ENCODE results near the gene NUDT4.
"Not testable (repeated sequence)": the region's sequence is repeated elsewhere in the genome, so short reads cannot be mapped to it uniquely, and the experiment has no call there.

The NUDT4 gene

GRCh38 chr12:93409343-93410187 lies 31.8 kb downstream of the NUDT4 start:
- not testable (repeated sequence) for H3K4me3 ChIP-seq (ENCODE audit: low read length in 2 of 2); H3K9ac ChIP-seq (ENCODE audit: low read depth in 1 of 2, low read length in 2 of 2); H3K27me3 ChIP-seq (ENCODE audit: control insufficient read depth in 2 of 2, insufficient read depth in 2 of 2, low read length in 2 of 2); H3K27ac ChIP-seq (ENCODE audit: low read depth in 2 of 2, low read length in 2 of 2); H3K9me3 ChIP-seq (ENCODE audit: control insufficient read depth in 2 of 2, low read length in 2 of 2); H3K4me1 ChIP-seq (ENCODE audit: control insufficient read depth in 2 of 2, insufficient read depth in 2 of 2, low read length in 2 of 2)
- H3K36me3 ChIP-seq (ENCODE audit: control insufficient read depth in 2 of 2, insufficient read depth in 2 of 2, low read length in 2 of 2), result peaks cover 3 to 16% of the 10 kb centered on the region in 2 donors

GRCh38 chr12:93411060-93411459 lies 33.3 kb downstream of the NUDT4 start:
- H3K4me3 ChIP-seq (ENCODE audit: low read length in 2 of 2); H3K9ac ChIP-seq (ENCODE audit: low read depth in 1 of 2, low read length in 2 of 2); H3K27ac ChIP-seq (ENCODE audit: low read depth in 2 of 2, low read length in 2 of 2); H3K27me3 ChIP-seq (ENCODE audit: control insufficient read depth in 2 of 2, insufficient read depth in 2 of 2, low read length in 2 of 2); H3K9me3 ChIP-seq (ENCODE audit: control insufficient read depth in 2 of 2, low read length in 2 of 2); H3K4me1 ChIP-seq (ENCODE audit: control insufficient read depth in 2 of 2, insufficient read depth in 2 of 2, low read length in 2 of 2): not testable (repeated sequence)
- H3K36me3 ChIP-seq (ENCODE audit: control insufficient read depth in 2 of 2, insufficient read depth in 2 of 2, low read length in 2 of 2), result peaks cover 3 to 13% of the 10 kb centered on the region in 2 donors

- H3K9me3 ChIP-seq (ENCODE audit: control insufficient read depth in 2 of 2, low read length in 2 of 2); H3K4me1 ChIP-seq (ENCODE audit: control insufficient read depth in 2 of 2, insufficient read depth in 2 of 2, low read length in 2 of 2); H3K27ac ChIP-seq (ENCODE audit: low read depth in 2 of 2, low read length in 2 of 2); H3K9ac ChIP-seq (ENCODE audit: low read depth in 1 of 2, low read length in 2 of 2); H3K4me3 ChIP-seq (ENCODE audit: low read length in 2 of 2); H3K27me3 ChIP-seq (ENCODE audit: control insufficient read depth in 2 of 2, insufficient read depth in 2 of 2, low read length in 2 of 2): not testable (repeated sequence)
- peaks cover 3 to 12% of the 10 kb centered on the region in 2 donors for H3K36me3 ChIP-seq (ENCODE audit: control insufficient read depth in 2 of 2, insufficient read depth in 2 of 2, low read length in 2 of 2)
These were observed 34.7 kb downstream of the NUDT4 start for GRCh38 chr12:93412396-93412795.

GRCh38 chr12:93413064-93413463 lies 35.3 kb downstream of the NUDT4 start:
- H3K4me1 ChIP-seq (ENCODE audit: control insufficient read depth in 2 of 2, insufficient read depth in 2 of 2, low read length in 2 of 2), result peaks cover 0 to 2% of the 10 kb centered on the region in 2 donors
- no peaks in the 10 kb centered on the region for H3K27me3 ChIP-seq (ENCODE audit: control insufficient read depth in 2 of 2, insufficient read depth in 2 of 2, low read length in 2 of 2)
- no peak overlapping the region for H3K27ac ChIP-seq (ENCODE audit: low read depth in 2 of 2, low read length in 2 of 2)
- H3K9me3 ChIP-seq (ENCODE audit: control insufficient read depth in 2 of 2, low read length in 2 of 2), result no peaks in the 10 kb centered on the region
- H3K36me3 ChIP-seq (ENCODE audit: control insufficient read depth in 2 of 2, insufficient read depth in 2 of 2, low read length in 2 of 2), result peaks cover 3 to 9% of the 10 kb centered on the region in 2 donors
- no peak overlapping the region for H3K9ac ChIP-seq (ENCODE audit: low read depth in 1 of 2, low read length in 2 of 2)
- no peak overlapping the region for H3K4me3 ChIP-seq (ENCODE audit: low read length in 2 of 2)

GRCh38 chr12:93415723-93416464 lies 38.2 kb downstream of the NUDT4 start:
- Histone ChIP-seq H3K9ac (ENCODE audit: low read depth in 1 of 2, low read length in 2 of 2) (no peak overlapping the region), H3K27ac (ENCODE audit: low read depth in 2 of 2, low read length in 2 of 2) (peak overlapping the region in 1 of 2 donors; percentile 38), H3K27me3 (ENCODE audit: control insufficient read depth in 2 of 2, insufficient read depth in 2 of 2, low read length in 2 of 2) (no peaks in the 10 kb centered on the region)

GRCh38 chr12:93417967-93418480 lies 40.3 kb downstream of the NUDT4 start:
- Histone ChIP-seq H3K4me1 (ENCODE audit: control insufficient read depth in 2 of 2, insufficient read depth in 2 of 2, low read length in 2 of 2) (peaks cover 0 to under 1% of the 10 kb centered on the region in 2 donors), H3K27ac (ENCODE audit: low read depth in 2 of 2, low read length in 2 of 2) (no peak overlapping the region), H3K36me3 (ENCODE audit: control insufficient read depth in 2 of 2, insufficient read depth in 2 of 2, low read length in 2 of 2) (no peaks in the 10 kb centered on the region), H3K9me3 (ENCODE audit: control insufficient read depth in 2 of 2, low read length in 2 of 2) (no peaks in the 10 kb centered on the region), H3K9ac (ENCODE audit: low read depth in 1 of 2, low read length in 2 of 2) (no peak overlapping the region), H3K27me3 (ENCODE audit: control insufficient read depth in 2 of 2, insufficient read depth in 2 of 2, low read length in 2 of 2) (no peaks in the 10 kb centered on the region), H3K4me3 (ENCODE audit: low read length in 2 of 2) (no peak overlapping the region)

More at GRCh38 chr12:93415723-93416464, 38.2 kb downstream of the NUDT4 start:
- Histone ChIP-seq H3K4me3 (ENCODE audit: low read length in 2 of 2) (no peak overlapping the region), H3K36me3 (ENCODE audit: control insufficient read depth in 2 of 2, insufficient read depth in 2 of 2, low read length in 2 of 2) (no peaks in the 10 kb centered on the region), H3K4me1 (ENCODE audit: control insufficient read depth in 2 of 2, insufficient read depth in 2 of 2, low read length in 2 of 2) (peaks cover 0 to 2% of the 10 kb centered on the region in 2 donors), H3K9me3 (ENCODE audit: control insufficient read depth in 2 of 2, low read length in 2 of 2) (no peaks in the 10 kb centered on the region)

- Histone ChIP-seq H3K4me1 (ENCODE audit: control insufficient read depth in 2 of 2, insufficient read depth in 2 of 2, low read length in 2 of 2) (no peaks in the 10 kb centered on the region), H3K36me3 (ENCODE audit: control insufficient read depth in 2 of 2, insufficient read depth in 2 of 2, low read length in 2 of 2) (no peaks in the 10 kb centered on the region), H3K9me3 (ENCODE audit: control insufficient read depth in 2 of 2, low read length in 2 of 2) (no peaks in the 10 kb centered on the region), H3K9ac (ENCODE audit: low read depth in 1 of 2, low read length in 2 of 2) (no peak overlapping the region), H3K4me3 (ENCODE audit: low read length in 2 of 2) (peak overlapping the region in 1 of 2 donors; percentile 23), H3K27ac (ENCODE audit: low read depth in 2 of 2, low read length in 2 of 2) (no peak overlapping the region), H3K27me3 (ENCODE audit: control insufficient read depth in 2 of 2, insufficient read depth in 2 of 2, low read length in 2 of 2) (no peaks in the 10 kb centered on the region)
These were observed 41.8 kb downstream of the NUDT4 start for GRCh38 chr12:93419388-93420034.

GRCh38 chr12:93422050-93422449 lies 44.3 kb downstream of the NUDT4 start:
- Histone ChIP-seq H3K27me3 (ENCODE audit: control insufficient read depth in 2 of 2, insufficient read depth in 2 of 2, low read length in 2 of 2) (no peaks in the 10 kb centered on the region), H3K4me3 (ENCODE audit: low read length in 2 of 2) (no peak overlapping the region), H3K36me3 (ENCODE audit: control insufficient read depth in 2 of 2, insufficient read depth in 2 of 2, low read length in 2 of 2) (no peaks in the 10 kb centered on the region), H3K4me1 (ENCODE audit: control insufficient read depth in 2 of 2, insufficient read depth in 2 of 2, low read length in 2 of 2) (peaks cover 10 to 15% of the 10 kb centered on the region in 2 donors), H3K9ac (ENCODE audit: low read depth in 1 of 2, low read length in 2 of 2) (no peak overlapping the region), H3K9me3 (ENCODE audit: control insufficient read depth in 2 of 2, low read length in 2 of 2) (no peaks in the 10 kb centered on the region), H3K27ac (ENCODE audit: low read depth in 2 of 2, low read length in 2 of 2) (no peak overlapping the region)

- H3K27ac ChIP-seq (ENCODE audit: low read depth in 2 of 2, low read length in 2 of 2), result no peak overlapping the region
- H3K9me3 ChIP-seq (ENCODE audit: control insufficient read depth in 2 of 2, low read length in 2 of 2), result no peaks in the 10 kb centered on the region
- no peak overlapping the region for H3K4me3 ChIP-seq (ENCODE audit: low read length in 2 of 2)
- no peak overlapping the region for H3K9ac ChIP-seq (ENCODE audit: low read depth in 1 of 2, low read length in 2 of 2)
- H3K4me1 ChIP-seq (ENCODE audit: control insufficient read depth in 2 of 2, insufficient read depth in 2 of 2, low read length in 2 of 2), result peaks cover 10 to 15% of the 10 kb centered on the region in 2 donors
- H3K36me3 ChIP-seq (ENCODE audit: control insufficient read depth in 2 of 2, insufficient read depth in 2 of 2, low read length in 2 of 2), result no peaks in the 10 kb centered on the region
- no peaks in the 10 kb centered on the region for H3K27me3 ChIP-seq (ENCODE audit: control insufficient read depth in 2 of 2, insufficient read depth in 2 of 2, low read length in 2 of 2)
These were observed 48.1 kb downstream of the NUDT4 start for GRCh38 chr12:93425736-93426411.
